ENCODE measurements around the gene TATDN2. TPM values are rescaled to one million over a fixed set of nuclear protein-coding genes. Genes with fewer than 3 reads are reported as not detected.

TATDN2 gene
- total RNA-seq, 2 experiments from 2014 or later, result 40.0 to 40.2 TPM

DNA sequence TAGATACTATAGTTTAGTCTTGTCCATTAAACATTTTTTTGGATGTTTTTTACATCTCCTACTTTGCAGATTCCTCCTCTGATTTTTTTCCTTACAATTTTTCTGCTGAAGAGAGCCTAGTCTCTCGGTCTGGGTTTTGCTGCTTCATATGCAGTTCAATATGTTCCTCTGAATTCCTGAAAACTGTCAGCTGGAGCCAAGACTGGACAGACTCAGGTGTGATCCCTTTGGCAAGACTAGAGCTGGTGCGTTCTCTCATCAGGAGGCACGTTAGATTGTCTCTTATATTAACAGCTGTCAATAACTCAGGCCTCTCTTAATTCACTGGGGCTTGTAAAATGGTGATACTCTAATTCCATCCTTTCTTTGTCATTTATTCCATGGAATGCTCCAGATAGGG is 57.9 kb downstream of the TATDN2 start:
- H3K27ac Mint-ChIP-seq, result peak overlapping the region; percentile 62
- H3K4me1 Mint-ChIP-seq, result peaks cover 9% of the 10 kb centered on the region
- ATAC-seq (no peak), DNase-seq (no peak)
- ChIA-PET POLR2A (no interaction called here), CTCF (interaction anchor here (0.8 kb wide), 1 partner anchor 14 kb away, joined by 3 read pairs; no protein-coding TSS in a partner anchor)
- intact Hi-C loops (cut with DNase I, micrococcal nuclease), result no loop called here
- H3K27me3 Mint-ChIP-seq, result no peaks in the 10 kb centered on the region
- H3K4me3 Mint-ChIP-seq, result no peak overlapping the region
- H3K9me3 Mint-ChIP-seq (ENCODE audit: low read depth), result no peaks in the 10 kb centered on the region
- peaks cover 60% of the 10 kb centered on the region for H3K36me3 Mint-ChIP-seq (ENCODE audit: low read depth)

- DNase-seq (no peak), ATAC-seq (no peak)
- Mint-ChIP-seq H3K27ac (no peak overlapping the region), H3K4me1 (peaks cover 9% of the 10 kb centered on the region), H3K4me3 (no peak overlapping the region), H3K36me3 (ENCODE audit: low read depth) (peaks cover 58% of the 10 kb centered on the region), H3K9me3 (ENCODE audit: low read depth) (no peaks in the 10 kb centered on the region), H3K27me3 (no peaks in the 10 kb centered on the region)
- POLR2A ChIA-PET, result no interaction called here
- intact Hi-C loops (cut with DNase I, micrococcal nuclease), result no loop called here
- CTCF ChIA-PET, result interaction anchor here (0.6 to 0.7 kb wide), 2 partner anchors 9 to 94 kb away, joined by 3 to 4 read pairs; no protein-coding TSS in a partner anchor
Observed at GRCh38 chr3:10308678-10309077, 60.4 kb downstream of the TATDN2 start.

DNA sequence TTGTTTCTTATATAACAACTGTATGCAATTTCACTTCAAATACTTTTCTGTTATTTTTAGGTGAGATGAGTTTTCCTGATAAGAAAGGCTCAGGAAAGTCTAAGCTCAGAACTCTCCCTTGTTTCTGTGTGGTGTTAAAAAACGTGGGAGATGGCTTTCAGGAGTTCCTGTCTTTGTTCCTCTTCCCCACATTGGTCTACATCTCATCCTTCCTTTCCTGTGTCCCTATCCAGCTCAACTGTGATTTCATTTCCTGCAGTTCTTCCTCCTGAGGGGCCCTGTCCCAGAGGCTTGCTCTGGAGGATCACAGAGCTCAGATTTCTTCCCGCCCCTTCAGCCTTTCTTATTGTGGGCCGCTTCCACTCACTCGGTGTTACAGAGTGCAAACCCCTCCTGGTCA is 61.5 kb downstream of the TATDN2 start:
- peaks cover 9% of the 10 kb centered on the region for H3K4me1 Mint-ChIP-seq
- ATAC-seq, result no peak
- ChIA-PET POLR2A (interaction anchor here (0.6 kb wide), 1 partner anchor 20 kb away, joined by 3 read pairs; no protein-coding TSS in a partner anchor), CTCF (interaction anchor here (0.6 kb wide), 1 partner anchor 156 kb away, joined by 3 read pairs; no protein-coding TSS in a partner anchor)
- no peaks in the 10 kb centered on the region for H3K9me3 Mint-ChIP-seq (ENCODE audit: low read depth)
- H3K36me3 Mint-ChIP-seq (ENCODE audit: low read depth), result peaks cover 58% of the 10 kb centered on the region
- intact Hi-C loops (cut with DNase I, micrococcal nuclease), result no loop called here
- no peak overlapping the region for H3K4me3 Mint-ChIP-seq
- no peak for DNase-seq
- peak overlapping the region; percentile 65 for H3K27ac Mint-ChIP-seq
- no peaks in the 10 kb centered on the region for H3K27me3 Mint-ChIP-seq

DNA sequence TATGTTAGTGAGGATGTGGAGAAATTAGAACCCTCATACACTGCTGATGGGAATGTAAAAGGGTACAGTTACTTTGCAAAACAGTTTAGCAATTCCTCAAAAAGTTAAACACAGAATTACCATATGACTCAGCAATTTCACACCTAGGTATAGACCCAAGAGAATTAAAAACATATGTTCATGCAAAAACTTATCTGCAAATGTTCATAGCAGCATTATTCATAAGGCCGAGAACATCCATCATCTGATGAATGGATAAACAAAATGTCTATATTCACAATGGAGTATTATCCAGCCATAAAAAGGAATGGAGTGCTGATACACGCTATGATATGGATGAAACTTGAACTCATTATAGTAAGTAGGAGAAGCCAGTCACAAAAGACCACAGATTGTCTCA is 62.3 kb downstream of the TATDN2 start:
- ChIA-PET CTCF (no interaction called here), POLR2A (no interaction called here)
- H3K36me3 Mint-ChIP-seq (ENCODE audit: low read depth), result peaks cover 54% of the 10 kb centered on the region
- no peak for ATAC-seq
- H3K27ac Mint-ChIP-seq, result peak overlapping the region; percentile 29
- DNase-seq, result no peak
- no peaks in the 10 kb centered on the region for H3K27me3 Mint-ChIP-seq
- no peaks in the 10 kb centered on the region for H3K9me3 Mint-ChIP-seq (ENCODE audit: low read depth)
- H3K4me3 Mint-ChIP-seq, result no peak overlapping the region
- H3K4me1 Mint-ChIP-seq, result peaks cover 9% of the 10 kb centered on the region
- intact Hi-C loops (cut with DNase I, micrococcal nuclease), result no loop called here

GRCh38 chr3:10311710-10312109 is 63.5 kb downstream of the TATDN2 start:
- ChIA-PET CTCF (no interaction called here), POLR2A (no interaction called here)
- Mint-ChIP-seq H3K4me1 (peaks cover 9% of the 10 kb centered on the region), H3K27me3 (no peaks in the 10 kb centered on the region), H3K27ac (no peak overlapping the region), H3K36me3 (ENCODE audit: low read depth) (peaks cover 50% of the 10 kb centered on the region), H3K9me3 (ENCODE audit: low read depth) (no peaks in the 10 kb centered on the region), H3K4me3 (no peak overlapping the region)
- intact Hi-C loops (cut with DNase I, micrococcal nuclease), result no loop called here
- DNase-seq (no peak), ATAC-seq (no peak)

- Mint-ChIP-seq H3K4me3 (no peak overlapping the region), H3K27me3 (no peaks in the 10 kb centered on the region), H3K4me1 (peaks cover 9% of the 10 kb centered on the region), H3K36me3 (ENCODE audit: low read depth) (peaks cover 47% of the 10 kb centered on the region), H3K27ac (peak overlapping the region; percentile 22), H3K9me3 (ENCODE audit: low read depth) (no peaks in the 10 kb centered on the region)
- ATAC-seq (no peak), DNase-seq (no peak)
- intact Hi-C loops (cut with DNase I, micrococcal nuclease), result no loop called here
- POLR2A ChIA-PET, result interaction anchor here (0.6 kb wide), 1 partner anchor 51 kb away, joined by 3 read pairs; no protein-coding TSS in a partner anchor
- CTCF ChIA-PET, result no interaction called here
Observed at GRCh38 chr3:10312391-10312790, 64.1 kb downstream of the TATDN2 start.

DNA sequence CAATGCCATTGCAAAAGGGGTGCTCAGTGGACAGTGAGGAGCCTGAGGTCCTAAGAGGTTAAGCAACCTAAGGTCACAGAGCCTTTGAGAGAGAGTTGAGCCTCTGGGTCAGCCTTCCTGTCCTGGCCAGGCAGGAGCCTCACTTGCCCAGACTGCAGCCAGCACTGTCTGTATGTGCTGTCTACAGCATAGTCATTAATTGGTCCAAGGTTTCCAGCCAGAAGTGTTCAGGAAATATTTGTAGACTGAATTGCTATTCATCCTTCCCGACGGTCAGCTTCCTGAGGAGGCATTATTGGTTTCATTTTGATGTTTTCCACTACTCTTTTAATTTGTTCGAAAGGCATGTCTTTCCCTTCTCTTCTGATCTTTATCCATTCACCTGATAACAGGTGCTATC is 64.6 kb downstream of the TATDN2 start:
- peak overlapping the region; percentile 18 for H3K27ac Mint-ChIP-seq
- no peak for DNase-seq
- intact Hi-C loops (cut with DNase I, micrococcal nuclease), result no loop called here
- ChIA-PET CTCF (no interaction called here), POLR2A (interaction anchor here (0.6 kb wide), 1 partner anchor 51 kb away, joined by 3 read pairs; no protein-coding TSS in a partner anchor)
- peaks cover 9% of the 10 kb centered on the region for H3K4me1 Mint-ChIP-seq
- peaks cover 43% of the 10 kb centered on the region for H3K36me3 Mint-ChIP-seq (ENCODE audit: low read depth)
- no peak overlapping the region for H3K4me3 Mint-ChIP-seq
- no peaks in the 10 kb centered on the region for H3K9me3 Mint-ChIP-seq (ENCODE audit: low read depth)
- H3K27me3 Mint-ChIP-seq, result no peaks in the 10 kb centered on the region
- ATAC-seq, result no peak

- Mint-ChIP-seq H3K4me1 (peaks cover 26% of the 10 kb centered on the region), H3K36me3 (ENCODE audit: low read depth) (peaks cover 42% of the 10 kb centered on the region), H3K4me3 (no peak overlapping the region), H3K27me3 (no peaks in the 10 kb centered on the region), H3K27ac (no peak overlapping the region), H3K9me3 (ENCODE audit: low read depth) (no peaks in the 10 kb centered on the region)
- ChIA-PET POLR2A (no interaction called here), CTCF (interaction anchor here (1.2 kb wide), 1 partner anchor 51 kb away, joined by 3 read pairs; no protein-coding TSS in a partner anchor)
- intact Hi-C loops (cut with DNase I, micrococcal nuclease), result no loop called here
- DNase-seq (no peak), ATAC-seq (no peak)
Observed at GRCh38 chr3:10315101-10315500, 66.8 kb downstream of the TATDN2 start.

DNA sequence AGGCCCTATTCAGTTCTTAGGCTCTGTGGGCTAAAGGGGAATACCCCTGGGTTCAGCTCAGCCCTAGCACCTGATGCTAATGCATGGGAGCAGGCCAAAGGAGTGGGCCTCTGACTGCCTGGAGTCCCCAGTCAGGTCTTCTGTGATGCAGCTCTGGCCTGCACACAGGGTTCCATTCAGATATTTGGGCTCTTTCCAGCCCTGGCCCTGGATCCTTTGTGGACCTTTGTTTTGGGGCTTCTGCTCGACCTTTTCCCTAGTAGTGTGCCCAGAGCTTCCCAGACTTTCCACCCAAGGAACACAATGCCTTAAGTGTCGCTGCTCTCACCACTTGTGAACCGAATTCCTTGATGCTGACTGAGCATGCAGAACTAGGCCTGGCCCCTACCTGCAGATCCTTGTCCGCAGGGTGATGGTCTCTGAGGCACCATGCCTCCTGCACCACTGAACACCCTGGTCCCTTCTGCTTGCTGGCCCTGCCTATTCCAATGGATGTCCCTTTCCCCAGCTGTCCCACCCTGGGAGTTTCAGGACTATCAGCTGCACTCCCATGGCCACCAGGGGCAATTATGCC is 67.6 kb downstream of the TATDN2 start:
- Mint-ChIP-seq H3K9me3 (ENCODE audit: low read depth) (no peaks in the 10 kb centered on the region), H3K4me3 (no peak overlapping the region), H3K4me1 (peaks cover 20% of the 10 kb centered on the region), H3K27me3 (no peaks in the 10 kb centered on the region), H3K27ac (no peak overlapping the region), H3K36me3 (ENCODE audit: low read depth) (peaks cover 36% of the 10 kb centered on the region)
- ChIA-PET CTCF (interaction anchor here (1.2 kb wide), 1 partner anchor 52 kb away, joined by 3 read pairs; no protein-coding TSS in a partner anchor), POLR2A (no interaction called here)
- ATAC-seq, result no peak
- no peak for DNase-seq
- intact Hi-C loops (cut with DNase I, micrococcal nuclease), result no loop called here

DNA sequence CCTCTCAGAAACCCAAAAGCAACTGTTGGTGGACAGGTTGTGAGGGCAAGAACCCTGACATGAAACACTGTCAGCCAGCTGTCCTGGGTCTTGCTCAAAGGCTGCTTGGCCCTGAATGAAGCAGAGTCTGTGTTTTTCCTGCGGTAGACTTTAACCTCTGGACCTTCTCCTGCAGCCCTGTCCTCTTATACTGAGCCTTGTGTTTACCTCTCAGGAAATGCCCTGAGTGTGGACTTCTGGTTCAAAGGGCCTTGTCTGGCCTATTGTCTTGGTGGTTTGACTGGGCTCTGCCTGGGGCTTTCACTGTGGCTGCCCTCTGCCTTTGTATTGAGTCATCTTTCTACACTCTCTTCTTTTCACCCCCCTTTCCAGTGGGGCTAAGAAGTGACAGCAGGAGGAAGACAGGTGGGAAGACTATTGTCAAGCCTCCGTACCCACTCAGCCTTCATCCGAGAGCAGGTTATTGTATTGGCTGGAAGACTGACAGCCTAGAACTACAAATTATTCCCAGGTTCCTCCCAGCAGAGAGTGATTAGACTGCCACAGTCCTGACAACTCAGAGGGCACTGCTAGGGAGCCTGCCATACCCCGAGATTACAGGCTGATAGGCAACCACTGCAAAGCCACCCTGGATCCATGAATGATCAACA is 69.2 kb downstream of the TATDN2 start:
- Mint-ChIP-seq H3K36me3 (ENCODE audit: low read depth) (peaks cover 25% of the 10 kb centered on the region), H3K27ac (no peak overlapping the region), H3K4me1 (peaks cover 23% of the 10 kb centered on the region), H3K9me3 (ENCODE audit: low read depth) (no peaks in the 10 kb centered on the region), H3K27me3 (no peaks in the 10 kb centered on the region), H3K4me3 (no peak overlapping the region)
- ATAC-seq (no peak), DNase-seq (no peak)
- ChIA-PET CTCF (interaction anchor here (1.1 kb wide), 1 partner anchor 12 kb away, joined by 3 read pairs; no protein-coding TSS in a partner anchor), POLR2A (no interaction called here)
- intact Hi-C loops (cut with DNase I, micrococcal nuclease), result no loop called here

GRCh38 chr3:10317961-10318350 is 69.7 kb downstream of the TATDN2 start:
- ATAC-seq, result no peak
- POLR2A ChIA-PET, result no interaction called here

GRCh38 chr3:10319251-10319650 is 71.0 kb downstream of the TATDN2 start:
- H3K9me3 Mint-ChIP-seq (ENCODE audit: low read depth), result no peaks in the 10 kb centered on the region
- peak overlapping the region; percentile 92 for H3K4me3 Mint-ChIP-seq
- peaks cover 23% of the 10 kb centered on the region for H3K4me1 Mint-ChIP-seq
- ATAC-seq (no peak), DNase-seq (no peak)
- H3K27me3 Mint-ChIP-seq, result no peaks in the 10 kb centered on the region
- intact Hi-C loops (cut with DNase I, micrococcal nuclease), result no loop called here
- H3K27ac Mint-ChIP-seq, result peak overlapping the region; percentile 74
- ChIA-PET CTCF (interaction anchor here (1.0 to 1.3 kb wide), 3 partner anchors 14 to 177 kb away, joined by 3 to 5 read pairs (median 3); partner anchors contain the start of gene VHL), POLR2A (no interaction called here)
- H3K36me3 Mint-ChIP-seq (ENCODE audit: low read depth), result peaks cover 21% of the 10 kb centered on the region

More at GRCh38 chr3:10317961-10318350, 69.7 kb downstream of the TATDN2 start:
- Mint-ChIP-seq H3K9me3 (ENCODE audit: low read depth) (no peaks in the 10 kb centered on the region), H3K27me3 (no peaks in the 10 kb centered on the region), H3K4me1 (peaks cover 23% of the 10 kb centered on the region), H3K36me3 (ENCODE audit: low read depth) (peaks cover 25% of the 10 kb centered on the region), H3K4me3 (no peak overlapping the region), H3K27ac (peak overlapping the region; percentile 13)
- intact Hi-C loops (cut with DNase I, micrococcal nuclease), result no loop called here
- DNase-seq, result no peak
- CTCF ChIA-PET, result interaction anchor here (1.3 kb wide), 1 partner anchor 26 kb away, joined by 5 read pairs; no protein-coding TSS in a partner anchor

Measured in activated CD4-positive, alpha-beta T cell treated with anti-CD3 and anti-CD28 coated beads for 36 hours (primary cell).